Activated T-helper 1 cell treated with Interleukin-2 at 50 U/mL for 16 hours (primary cell): ENCODE data around the gene FDX1.
"Not testable (repeated sequence)": the region's sequence is repeated elsewhere in the genome, so short reads cannot be mapped to it uniquely, and the experiment has no call there.

Experiments
- DNase-seq: peaks from one replicate; pipeline ENCODE4 v3.0.0-alpha.2; 2020; ENCODE audit warnings: low read depth

Gene FDX1

GRCh38 chr11:110429731-110430266, at the start of gene FDX1:
Gene FDX1 (plus strand): TSS chr11:110429948. CDS start chr11:110430121, 173 bp downstream.
- peak; percentile 66 for DNase-seq

- DNase-seq = no peak
Observed at GRCh38 chr11:110380836-110381622, 48.7 kb upstream of the FDX1 start.

- not testable (repeated sequence) for DNase-seq
Observed at GRCh38 chr11:110388231-110388630, 41.5 kb upstream of the FDX1 start.

- no peak for DNase-seq
Observed at GRCh38 chr11:110389965-110390364, 39.8 kb upstream of the FDX1 start.

- DNase-seq = no peak
Observed at GRCh38 chr11:110392056-110392455, 37.7 kb upstream of the FDX1 start.

- DNase-seq = not testable (repeated sequence)
Observed at GRCh38 chr11:110397668-110398286, 32.0 kb upstream of the FDX1 start.

GRCh38 chr11:110403585-110403984, 26.2 kb upstream of the FDX1 start:
- DNase-seq = not testable (repeated sequence)

GRCh38 chr11:110405636-110406035, 24.1 kb upstream of the FDX1 start:
- not testable (repeated sequence) for DNase-seq

GRCh38 chr11:110407315-110407714, 22.4 kb upstream of the FDX1 start:
- DNase-seq = no peak

- no peak for DNase-seq
Observed at GRCh38 chr11:110409174-110409573, 20.6 kb upstream of the FDX1 start.

- DNase-seq = no peak
Observed at GRCh38 chr11:110410651-110411050, 19.1 kb upstream of the FDX1 start.

GRCh38 chr11:110415081-110415480, 14.7 kb upstream of the FDX1 start:
- DNase-seq = no peak

- DNase-seq = not testable (repeated sequence)
Observed at GRCh38 chr11:110421658-110422057, 8.1 kb upstream of the FDX1 start.

- no peak for DNase-seq
Observed at GRCh38 chr11:110422306-110422905, 7.3 kb upstream of the FDX1 start.

- no peak for DNase-seq
Observed at GRCh38 chr11:110424775-110425444, 4.8 kb upstream of the FDX1 start.

GRCh38 chr11:110425751-110426545, 3.8 kb upstream of the FDX1 start:
- DNase-seq = no peak

GRCh38 chr11:110428040-110428439, 1.7 kb upstream of the FDX1 start:
- no peak for DNase-seq

- no peak for DNase-seq
Observed at GRCh38 chr11:110428956-110429730, 605 bp upstream of the FDX1 start.

- no peak for DNase-seq
Observed at GRCh38 chr11:110430267-110431050, 711 bp downstream of the FDX1 start.
